HCT116 (cell line): ENCODE results near the gene TOR1AIP1. TPM values are rescaled to one million over a fixed set of nuclear protein-coding genes. Genes with fewer than 3 reads are reported as not detected.
"Not testable (repeated sequence)": the region's sequence is repeated elsewhere in the genome, so short reads cannot be mapped to it uniquely, and the experiment has no call there.

Experiments
- ATAC-seq: fragments of 200-7000 bp; cut with Tn5 transposase; 2 replicates; pipeline ENCODE4 v1.9.1; 2020; ENCODE audit warnings: mild to moderate bottlenecking, moderate library complexity
- BruUV-seq: library from RNA; stranded (reverse); fragments of 400-500 nt; replicated peaks from 2 replicates; lab custom pipeline; 2021; lab: Mats Ljungman, UMichigan
- CTCF ChIA-PET: fragments of 300-600 bp; sonication (Branson Sonifier 250); formaldehyde crosslinking; loops from one replicate; lab custom pipeline; 2021; ENCODE audit warnings: antibody characterized with exemption; lab: Charles Lee
- POLR2A ChIA-PET: fragments of 300-600, 350-600 bp; sonication (Branson Sonifier 250); formaldehyde crosslinking; loops from one replicate; lab custom pipeline; 2021; ENCODE audit warnings: antibody characterized with exemption; lab: Charles Lee
- RAD21 ChIA-PET, 2 experiments: fragments of 300-600 bp; sonication (Branson Sonifier 250); formaldehyde crosslinking; loops; one replicate each; lab custom pipeline; 2023; ENCODE audit warnings: low total read pairs in 2 of 2; ENCODE audit not compliant: uncharacterized antibody in 2 of 2, unreplicated experiment in 2 of 2, low non-redundant PET in 1 of 2; lab: Charles Lee
- DNase-seq: peaks from one replicate; pipeline ENCODE4 v3.0.0-alpha.2; 2010; ENCODE audit warnings: low read depth, low spot score
- H2AFZ ChIP-seq: fragments of 200-600 bp; shearing (Covaris generic), sonication (generic); 2 replicates; pipeline ENCODE4 v1.6.1; 2017; ENCODE audit warnings: low read depth, mixed run types, mixed read lengths, antibody characterized with exemption, low read length; ENCODE audit not compliant: poor library complexity, severe bottlenecking
- H3K27ac ChIP-seq: 2 replicates; pipeline ENCODE4 v1.5.1; 2012; ENCODE audit warnings: low read depth, low read length
- H3K27me3 ChIP-seq: fragments of 200-600 bp; sonication (generic); 2 replicates; pipeline ENCODE4 v1.6.1; 2016; ENCODE audit warnings: mixed run types, low read length, mixed read lengths; ENCODE audit not compliant: insufficient read depth
- H3K36me3 ChIP-seq, 2 experiments: fragments of 200-500 bp in 1 of 2; fragments of 200-600 bp in 1 of 2; sonication (Bioruptor generic) in 1 of 2; sonication (generic) in 1 of 2; 2 replicates each; pipeline versions ENCODE4 v1.5.1 to v1.6.1; 2014 to 2016; ENCODE audit warnings: low read length in 2 of 2, inconsistent platforms in 1 of 2, mixed read lengths in 1 of 2, mixed run types in 1 of 2; ENCODE audit not compliant: insufficient read depth in 2 of 2, control insufficient read depth in 1 of 2
- H3K4me1 ChIP-seq, 2 experiments: fragments of 200-600 bp in 1 of 2; sonication (generic) in 1 of 2; 2 replicates each; pipeline versions ENCODE4 v1.5.1 to v1.6.1; 2012 to 2017; ENCODE audit warnings: low read length in 2 of 2, inconsistent platforms in 1 of 2, mild to moderate bottlenecking in 1 of 2, mixed read lengths in 1 of 2, mixed run types in 1 of 2, moderate library complexity in 1 of 2; ENCODE audit not compliant: insufficient read depth in 2 of 2, control insufficient read depth in 1 of 2
- H3K4me2 ChIP-seq: fragments of 200-600 bp; sonication (generic); 2 replicates; pipeline ENCODE4 v1.6.1; 2017; ENCODE audit warnings: mixed run types, low read length, mixed read lengths
- H3K4me3 ChIP-seq, 2 experiments: fragments of 200-600 bp in 1 of 2; sonication (generic) in 1 of 2; replicated peaks in 1 of 2; 2 replicates each; pipeline ENCODE4 v1.5.1; 2011 to 2016; ENCODE audit warnings: low read length in 2 of 2, control low read depth in 1 of 2, low read depth in 1 of 2, mild to moderate bottlenecking in 1 of 2, mixed read lengths in 1 of 2, mixed run types in 1 of 2
- H3K79me2 ChIP-seq: fragments of 200-600 bp; sonication (generic); 2 replicates; pipeline ENCODE4 v1.6.1; 2017; ENCODE audit warnings: mild to moderate bottlenecking, mixed run types, low read length, moderate library complexity, mixed read lengths; ENCODE audit not compliant: insufficient read depth
- H3K9ac ChIP-seq: fragments of 200-600 bp; sonication (generic); 2 replicates; pipeline ENCODE4 v1.6.1; 2016; ENCODE audit warnings: low read length, mixed read lengths
- H3K9me2 ChIP-seq: fragments of 200-600 bp; sonication (generic), shearing (Covaris generic); 2 replicates; pipeline ENCODE4 v1.6.1; 2017; ENCODE audit warnings: mixed run types, mild to moderate bottlenecking, moderate library complexity; ENCODE audit not compliant: insufficient read depth
- H3K9me3 ChIP-seq, 2 experiments: fragments of 200-500 bp in 1 of 2; fragments of 200-600 bp in 1 of 2; sonication (Bioruptor generic) in 1 of 2; sonication (generic) in 1 of 2; 2 replicates each; pipeline ENCODE4 v1.6.1; 2014 to 2017; ENCODE audit warnings: low read length in 2 of 2, mixed read lengths in 2 of 2, inconsistent platforms in 1 of 2, low read depth in 1 of 2, mild to moderate bottlenecking in 1 of 2, mixed run types in 1 of 2, moderate library complexity in 1 of 2; ENCODE audit not compliant: control insufficient read depth in 1 of 2, insufficient read depth in 1 of 2
- H4K20me1 ChIP-seq: fragments of 200-600 bp; sonication (generic), shearing (Covaris generic); 2 replicates; pipeline ENCODE4 v1.6.1; 2017; ENCODE audit warnings: mixed run types, mild to moderate bottlenecking, moderate library complexity; ENCODE audit not compliant: insufficient read depth
- CBX3 ChIP-seq: IDR thresholded peaks from 2 replicates; pipeline ENCODE4 v1.6.1; 2012; ENCODE audit warnings: low read depth
- CEBPB ChIP-seq: IDR thresholded peaks from 2 replicates; pipeline ENCODE4 v1.6.1; 2012; ENCODE audit warnings: low read depth
- CTCF ChIP-seq, 3 experiments: fragments of 200-600 bp in 1 of 3; sonication (generic) in 1 of 3; IDR thresholded peaks in 2 of 3; conservative IDR thresholded peaks in 1 of 3; 2 replicates each; pipeline ENCODE4 v1.5.1; 2012 to 2017; ENCODE audit warnings: low read depth in 2 of 3, low read length in 2 of 3, antibody characterized with exemption in 1 of 3, borderline replicate concordance in 1 of 3, control low read depth in 1 of 3, mild to moderate bottlenecking in 1 of 3, mixed read lengths in 1 of 3, mixed run types in 1 of 3, moderate library complexity in 1 of 3; ENCODE audit not compliant: insufficient read depth in 1 of 3
- ELF1 ChIP-seq: IDR thresholded peaks from 2 replicates; pipeline ENCODE4 v1.6.1; 2012; ENCODE audit warnings: low read depth, borderline replicate concordance
- POLR2A ChIP-seq: IDR thresholded peaks from 2 replicates; pipeline ENCODE4 v1.7.0; 2011; ENCODE audit warnings: borderline replicate concordance; ENCODE audit not compliant: insufficient read depth, insufficient read length; ENCODE audit errors: extremely low read depth
- SP1 ChIP-seq: IDR thresholded peaks from 2 replicates; pipeline ENCODE4 v1.6.1; 2012; ENCODE audit warnings: low read depth
- TCF7L2 ChIP-seq: IDR thresholded peaks from 2 replicates; pipeline ENCODE4 v1.7.0; 2011; ENCODE audit warnings: borderline replicate concordance, inconsistent platforms; ENCODE audit not compliant: insufficient read depth, insufficient read length; ENCODE audit errors: extremely low read depth
- YY1 ChIP-seq: IDR thresholded peaks from 2 replicates; pipeline ENCODE4 v1.6.1; 2011; ENCODE audit warnings: low read length, low read depth, moderate library complexity, mild to moderate bottlenecking; ENCODE audit not compliant: insufficient replicate concordance; ENCODE audit errors: extremely low read depth
- ZNF274 ChIP-seq: fragments of 200-500 bp; sonication (Bioruptor generic); IDR thresholded peaks from 2 replicates; pipeline ENCODE4 v1.6.1; 2014; ENCODE audit warnings: mild to moderate bottlenecking, low read depth, low read length, inconsistent platforms
- intact Hi-C: fragments of 100-400 bp; cut with micrococcal nuclease; formaldehyde crosslinking; loops from 2 replicates; pipeline ENCODE4 v1.10.0; 2022
- total RNA-seq: library from RNA; stranded (reverse); gene quantifications from one replicate; pipeline ENCODE4 v1.2.1, GENCODE V29; 2021; ENCODE audit not compliant: unreplicated experiment

Gene TOR1AIP1
- total RNA-seq, 1 experiment from 2014 or later: 30.5 TPM

- peak in 1 of 3 experiments; percentile 21; a peak in 1 of 6 replicates for TF ChIP-seq CTCF (IDR thresholded peaks at IDR 0.05 in 2 of 3, conservative IDR thresholded peaks at IDR 0.05 in 1 of 3; ENCODE audit: borderline replicate concordance in 1 of 3, insufficient read depth in 1 of 3, low read depth in 2 of 3, low read length in 2 of 3)
- TF ChIP-seq CEBPB: no peak
- TF ChIP-seq CBX3: peak; percentile 99
- TF ChIP-seq ELF1: peak; percentile 78; the same call in 1 of the 2 replicates
- TF ChIP-seq POLR2A: no peak
- peak; percentile 97 for TF ChIP-seq YY1
- peak; percentile 88 for TF ChIP-seq SP1
- no peak for TF ChIP-seq ZNF274
- peak; percentile 5 for TF ChIP-seq TCF7L2
These were observed at the start of gene TOR1AIP1 (continued) for GRCh38 chr1:179882253-179883039.

DNA sequence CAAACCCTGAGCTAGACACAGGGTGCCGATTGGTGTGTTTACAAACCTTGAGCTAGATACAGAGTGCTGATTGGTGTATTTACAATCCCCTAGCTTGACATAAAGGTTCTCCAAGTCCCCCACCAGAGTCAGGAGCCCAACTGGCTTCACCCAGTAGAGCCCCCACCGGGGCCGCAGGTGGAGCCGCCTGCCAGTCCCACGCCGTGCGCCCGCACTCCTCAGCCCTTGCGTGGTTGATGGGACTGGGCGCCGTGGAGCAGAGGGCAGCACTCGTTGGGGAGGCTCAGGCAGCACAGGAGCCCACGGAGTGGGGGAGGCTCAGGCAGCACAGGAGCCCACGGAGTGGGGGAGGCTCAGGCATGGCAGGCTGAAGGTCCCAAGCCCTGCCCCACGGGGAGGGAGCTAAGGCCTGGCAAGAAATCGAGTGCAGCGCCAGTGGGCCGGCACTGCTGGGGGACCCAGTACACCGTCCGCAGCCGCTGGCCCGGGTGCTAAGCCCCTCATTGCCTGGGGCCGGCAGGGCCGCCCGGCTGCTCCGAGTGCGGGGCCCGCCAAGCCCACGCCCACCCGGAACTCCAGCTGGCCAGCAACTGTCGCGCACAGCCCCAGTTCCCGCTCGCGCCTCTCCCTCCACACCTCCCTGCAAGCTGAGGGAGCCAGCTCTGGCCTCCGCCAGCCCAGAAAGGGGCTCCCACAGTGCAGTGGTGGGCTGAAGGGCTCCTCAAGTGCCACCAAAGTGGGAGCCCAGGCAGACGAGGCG is 45.2 kb upstream of the TOR1AIP1 start:
- H3K27me3 ChIP-seq, H3K36me3 ChIP-seq, H2AFZ ChIP-seq, H3K4me2 ChIP-seq, H4K20me1 ChIP-seq, DNase-seq, H3K9me2 ChIP-seq, RAD21 ChIA-PET, H3K9ac ChIP-seq, H3K9me3 ChIP-seq, H3K4me1 ChIP-seq, BruUV-seq, H3K27ac ChIP-seq, H3K4me3 ChIP-seq, intact Hi-C loops, H3K79me2 ChIP-seq, POLR2A ChIA-PET, ATAC-seq: not testable (repeated sequence)
- CTCF ChIA-PET: interaction anchor here (2.2 to 2.6 kb wide), 2 partner anchors 22 to 27 kb away, joined by 6 to 12 read pairs; no protein-coding TSS in a partner anchor
